ENCODE data around the gene MAP3K9.

MAP3K9 gene

DNA sequence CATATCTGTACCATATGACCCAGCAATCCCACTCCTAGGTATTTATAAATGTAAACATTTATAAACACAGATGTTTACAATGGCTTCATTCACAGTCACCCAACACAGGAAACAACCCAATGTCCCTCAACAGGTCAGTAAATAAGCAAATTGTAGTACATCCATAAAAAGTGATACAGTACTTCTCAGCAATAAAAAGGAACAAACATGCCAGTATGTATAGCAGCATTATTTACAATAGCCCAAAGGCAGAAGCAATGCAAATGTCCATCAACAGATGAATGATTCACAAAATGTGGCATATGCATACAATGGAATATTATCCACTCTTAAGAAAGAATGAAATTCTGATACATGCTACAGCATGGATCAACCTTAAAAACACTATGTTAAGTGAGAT, 27.6 kb upstream of the MAP3K9 start:
- Histone ChIP-seq H3K9ac (ENCODE audit: low read length) (no peak overlapping the region), H3K9me3 (replicated peaks; ENCODE audit: insufficient read depth, low read length) (no peaks in the 10 kb centered on the region), H4K20me1 (ENCODE audit: insufficient read depth, low read length) (no peaks in the 10 kb centered on the region), H2AFZ (ENCODE audit: low read length) (no peak overlapping the region), H3K27ac (ENCODE audit: low read length) (no peak overlapping the region), H3K27me3 (replicated peaks; ENCODE audit: insufficient read depth, low read length) (no peaks in the 10 kb centered on the region), H3K4me3 (ENCODE audit: low read length) (no peak overlapping the region), H3K9me2 (replicated peaks; ENCODE audit: insufficient read depth, low read length) (no peaks in the 10 kb centered on the region), H3K79me2 (ENCODE audit: low read length) (no peaks in the 10 kb centered on the region), H3F3A (ENCODE audit: insufficient read depth, low read length) (no peaks in the 10 kb centered on the region), H3K4me2 (ENCODE audit: low read depth, low read length) (no peak overlapping the region), H3K4me1 (ENCODE audit: low read length) (no peaks in the 10 kb centered on the region), H3K36me3 (replicated peaks; ENCODE audit: insufficient read depth, low read length) (no peaks in the 10 kb centered on the region)
- no peak for TF ChIP-seq EZH2phosphoT487 (IDR thresholded peaks at IDR 0.05; ENCODE audit: low read length)
- TF ChIP-seq EZH2 (optimal IDR thresholded peaks at IDR 0.05; ENCODE audit: low read depth, low read length): no peak
- TF ChIP-seq CTCF (IDR thresholded peaks at IDR 0.05; ENCODE audit: low read length): no peak
- no peak for DNase-seq

DNA sequence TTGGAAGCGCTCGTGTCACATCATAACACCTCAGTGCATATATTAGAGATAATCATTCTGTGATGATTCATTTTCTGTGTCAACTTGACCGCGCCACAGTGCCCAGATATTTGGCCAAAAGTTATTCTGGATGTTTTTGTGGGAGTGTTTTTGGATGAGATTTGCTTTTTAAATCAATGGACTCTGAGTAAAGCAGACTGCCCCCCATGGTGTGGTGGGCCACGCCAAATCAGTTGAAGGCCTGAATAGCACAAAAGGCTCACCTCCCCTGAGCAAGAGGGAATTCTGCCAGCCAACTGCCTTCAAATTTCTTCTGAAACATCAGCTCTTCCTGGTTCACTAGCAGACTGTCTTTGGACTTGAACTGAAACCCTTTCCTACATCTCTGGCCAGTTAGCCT, 24.6 kb upstream of the MAP3K9 start:
- TF ChIP-seq EZH2phosphoT487 (IDR thresholded peaks at IDR 0.05; ENCODE audit: low read length) (no peak), EZH2 (optimal IDR thresholded peaks at IDR 0.05; ENCODE audit: low read depth, low read length) (no peak), CTCF (IDR thresholded peaks at IDR 0.05; ENCODE audit: low read length) (no peak)
- Histone ChIP-seq H3K4me2 (ENCODE audit: low read depth, low read length) (no peak overlapping the region), H2AFZ (ENCODE audit: low read length) (no peak overlapping the region), H3K27ac (ENCODE audit: low read length) (no peak overlapping the region), H3K9me3 (replicated peaks; ENCODE audit: insufficient read depth, low read length) (no peaks in the 10 kb centered on the region), H3K9me2 (replicated peaks; ENCODE audit: insufficient read depth, low read length) (no peaks in the 10 kb centered on the region), H3K36me3 (replicated peaks; ENCODE audit: insufficient read depth, low read length) (no peaks in the 10 kb centered on the region), H3K27me3 (replicated peaks; ENCODE audit: insufficient read depth, low read length) (no peaks in the 10 kb centered on the region), H3K4me1 (ENCODE audit: low read length) (no peaks in the 10 kb centered on the region), H3F3A (ENCODE audit: insufficient read depth, low read length) (no peaks in the 10 kb centered on the region), H3K9ac (ENCODE audit: low read length) (no peak overlapping the region), H3K79me2 (ENCODE audit: low read length) (no peaks in the 10 kb centered on the region), H3K4me3 (ENCODE audit: low read length) (no peak overlapping the region), H4K20me1 (ENCODE audit: insufficient read depth, low read length) (no peaks in the 10 kb centered on the region)
- DNase-seq: no peak

GRCh38 chr14:70832561-70833305, 23.4 kb upstream of the MAP3K9 start:
- no peak overlapping the region for H2AFZ ChIP-seq (ENCODE audit: low read length)

More at GRCh38 chr14:70832561-70833305, 23.4 kb upstream of the MAP3K9 start:
- H4K20me1 ChIP-seq (ENCODE audit: insufficient read depth, low read length): no peaks in the 10 kb centered on the region
- H3K27ac ChIP-seq (ENCODE audit: low read length): no peak overlapping the region
- TF ChIP-seq CTCF (IDR thresholded peaks at IDR 0.05; ENCODE audit: low read length) (no peak), EZH2 (optimal IDR thresholded peaks at IDR 0.05; ENCODE audit: low read depth, low read length) (no peak), EZH2phosphoT487 (IDR thresholded peaks at IDR 0.05; ENCODE audit: low read length) (no peak)
- H3K4me3 ChIP-seq (ENCODE audit: low read length): no peak overlapping the region
- no peaks in the 10 kb centered on the region for H3K4me1 ChIP-seq (ENCODE audit: low read length)
- H3K4me2 ChIP-seq (ENCODE audit: low read depth, low read length): no peak overlapping the region
- no peaks in the 10 kb centered on the region for H3F3A ChIP-seq (ENCODE audit: insufficient read depth, low read length)
- H3K9me3 ChIP-seq (replicated peaks; ENCODE audit: insufficient read depth, low read length): no peaks in the 10 kb centered on the region
- no peaks in the 10 kb centered on the region for H3K36me3 ChIP-seq (replicated peaks; ENCODE audit: insufficient read depth, low read length)
- no peak for DNase-seq
- H3K9ac ChIP-seq (ENCODE audit: low read length): no peak overlapping the region
- H3K9me2 ChIP-seq (replicated peaks; ENCODE audit: insufficient read depth, low read length): no peaks in the 10 kb centered on the region
- H3K27me3 ChIP-seq (replicated peaks; ENCODE audit: insufficient read depth, low read length): no peaks in the 10 kb centered on the region
- no peaks in the 10 kb centered on the region for H3K79me2 ChIP-seq (ENCODE audit: low read length)
